ENCODE results near the gene DIAPH3. TPM values are rescaled to one million over a fixed set of nuclear protein-coding genes. Genes with fewer than 3 reads are reported as not detected.
"Not testable (repeated sequence)": the region's sequence is repeated elsewhere in the genome, so short reads cannot be mapped to it uniquely, and the experiment has no call there.

The DIAPH3 gene
- polyA plus RNA-seq, 2 of the 4 experiments (the other 2 are of a cell fraction) = 10.8 to 13.6 TPM

GRCh38 chr13:60062502-60062901 is 101.2 kb downstream of the DIAPH3 start:
- Histone ChIP-seq H3K4me1 (peaks cover 9% of the 10 kb centered on the region), H3K9me3 (no peaks in the 10 kb centered on the region), H3K4me2 (no peak overlapping the region), H3K27ac (no peak overlapping the region), H3K4me3 (no peak overlapping the region)
- FAIRE-seq (no peak), ATAC-seq (no peak), DNase-seq (ENCODE audit: low read depth in 1 of 2, low spot score in 1 of 2) (no peak)
- 85% methylated on average over 2 of the region's 2 CpGs for WGBS (ENCODE audit: missing lambda C conversion rate)
- ChIA-PET POLR2A (no interaction called here), CTCF (no interaction called here)
- no peak for TF ChIP-seq PBX3 (IDR thresholded peaks at IDR 0.05)
- TF ChIP-seq BHLHE40 (IDR thresholded peaks at IDR 0.05; ENCODE audit: low read depth, low read length) = no peak
- TF ChIP-seq FOSL2 (IDR thresholded peaks at IDR 0.05) = no peak
- TF ChIP-seq FOSL2 (CRISPR knock-in tag; IDR thresholded peaks at IDR 0.05) = no peak

GRCh38 chr13:60061737-60062136 is 102.0 kb downstream of the DIAPH3 start:
- H3K9me3 ChIP-seq = no peaks in the 10 kb centered on the region
- ATAC-seq (no peak), DNase-seq (ENCODE audit: low read depth in 1 of 2, low spot score in 1 of 2) (no peak), FAIRE-seq (no peak)
- no peak for TF ChIP-seq ZNF302 (CRISPR knock-in tag; IDR thresholded peaks at IDR 0.05)
- no peak for TF ChIP-seq HOXB13 (CRISPR knock-in tag; IDR thresholded peaks at IDR 0.05; ENCODE audit: low read depth)
- no peak for TF ChIP-seq RFX5 (IDR thresholded peaks at IDR 0.05)
- TF ChIP-seq FOXS1 (CRISPR knock-in tag; IDR thresholded peaks at IDR 0.05) = no peak
- no peak for TF ChIP-seq KDM5A (IDR thresholded peaks at IDR 0.05)
- no peak for TF ChIP-seq EP300 (IDR thresholded peaks at IDR 0.05)
- TF ChIP-seq RCOR1 (IDR thresholded peaks at IDR 0.05; ENCODE audit: low read depth, low read length) = no peak
- TF ChIP-seq HES2 (IDR thresholded peaks at IDR 0.05) = no peak
- H3K4me2 ChIP-seq = no peak overlapping the region
- no peak overlapping the region for H3K27ac ChIP-seq
- peaks cover 9% of the 10 kb centered on the region for H3K4me1 ChIP-seq
- WGBS (ENCODE audit: missing lambda C conversion rate) = 93% methylated on average over 3 of the region's 3 CpGs
- H3K4me3 ChIP-seq = no peak overlapping the region
- ChIA-PET POLR2A (no interaction called here), CTCF (no interaction called here)

- H3K4me3 ChIP-seq = no peak overlapping the region
These were observed 111.9 kb downstream of the DIAPH3 start for GRCh38 chr13:60051754-60052285.

GRCh38 chr13:60048353-60048752 is 115.4 kb downstream of the DIAPH3 start:
- ATAC-seq; H3K27ac ChIP-seq; H3K4me2 ChIP-seq; H3K9me3 ChIP-seq; DNase-seq (ENCODE audit: low read depth in 1 of 2, low spot score in 1 of 2); H3K4me3 ChIP-seq; POLR2A ChIA-PET; H3K4me1 ChIP-seq; CTCF ChIA-PET; FAIRE-seq: not testable (repeated sequence)

More at GRCh38 chr13:60051754-60052285, 111.9 kb downstream of the DIAPH3 start:
- DNase-seq (ENCODE audit: low read depth in 1 of 2, low spot score in 1 of 2) = no peak
- TF ChIP-seq HEYL (CRISPR knock-in tag; IDR thresholded peaks at IDR 0.05) = no peak
- TF ChIP-seq NFE2L2 (conservative IDR thresholded peaks at IDR 0.05; ENCODE audit: low read length) = no peak
- TF ChIP-seq CBX8 (IDR thresholded peaks at IDR 0.05) = no peak
- no peak for TF ChIP-seq HOXB5 (CRISPR knock-in tag; IDR thresholded peaks at IDR 0.05)
- TF ChIP-seq ZSCAN20 (CRISPR knock-in tag; IDR thresholded peaks at IDR 0.05) = no peak
- TF ChIP-seq HMGXB4 (CRISPR knock-in tag; IDR thresholded peaks at IDR 0.05; ENCODE audit: borderline replicate concordance) = no peak
- no peak for TF ChIP-seq TP53 (CRISPR knock-in tag; IDR thresholded peaks at IDR 0.05)
- no peak for TF ChIP-seq ESRRA (IDR thresholded peaks at IDR 0.05; ENCODE audit: borderline replicate concordance, low read length)
- TF ChIP-seq CHD4 (IDR thresholded peaks at IDR 0.05; ENCODE audit: borderline replicate concordance) = no peak
- TF ChIP-seq JUN (IDR thresholded peaks at IDR 0.05) = no peak
- TF ChIP-seq RARB (CRISPR knock-in tag; IDR thresholded peaks at IDR 0.05) = no peak
- no peak for TF ChIP-seq FOXS1 (CRISPR knock-in tag; IDR thresholded peaks at IDR 0.05)
- no peak for TF ChIP-seq KDM5A (IDR thresholded peaks at IDR 0.05)
- no peak for TF ChIP-seq CEBPB (IDR thresholded peaks at IDR 0.05)
- TF ChIP-seq ZNF302 (CRISPR knock-in tag; IDR thresholded peaks at IDR 0.05) = no peak
- no peak for TF ChIP-seq HDAC2 (IDR thresholded peaks at IDR 0.05)
- no peak for TF ChIP-seq EP300 (IDR thresholded peaks at IDR 0.05)
- Histone ChIP-seq H3K4me1 (no peaks in the 10 kb centered on the region), H3K4me2 (no peak overlapping the region), H3K9me3 (no peaks in the 10 kb centered on the region), H3K27ac (no peak overlapping the region)
- WGBS (ENCODE audit: missing lambda C conversion rate) = 78% methylated on average over 3 of the region's 3 CpGs
- POLR2A ChIA-PET = no interaction called here
- FAIRE-seq = no peak
- CTCF ChIA-PET = no interaction called here
- ATAC-seq = no peak
